Endothelial cell of umbilical vein (primary cell): ENCODE results near the gene LRRC8E. TPM values are rescaled to one million over a fixed set of nuclear protein-coding genes. Genes with fewer than 3 reads are reported as not detected.

Experiments used
- BruUV-seq: library from RNA; stranded (reverse); fragments of 400-500 nt; replicated peaks from 2 replicates; lab custom pipeline; 2021; lab: Mats Ljungman, UMichigan
- CTCF ChIA-PET: fragments of 300-600, 350-600 bp; sonication (Branson Sonifier 250); formaldehyde crosslinking; loops from one replicate; lab custom pipeline; 2021; ENCODE audit warnings: antibody characterized with exemption, inconsistent platforms; lab: Charles Lee
- POLR2A ChIA-PET: fragments of 300-600, 350-600 bp; sonication (Branson Sonifier 250); formaldehyde crosslinking; loops from one replicate; lab custom pipeline; 2021; ENCODE audit warnings: antibody characterized with exemption, inconsistent platforms; lab: Charles Lee
- DNase-seq: peaks from one replicate; pipeline ENCODE4 v3.0.0-alpha.2; 2011; ENCODE audit warnings: low read depth, low spot score
- FAIRE-seq: peaks from 2 replicates; lab custom pipeline; 2011; peaks lifted over from hg19 to GRCh38; lab: Jason Lieb, UNC
- H2AFZ ChIP-seq: 2 replicates; pipeline ENCODE4 v1.6.0; 2012; ENCODE audit warnings: low read depth, low read length, control low read depth, inconsistent platforms
- H3K27ac ChIP-seq: 2 replicates; pipeline ENCODE4 v1.5.1; 2011; ENCODE audit warnings: low read depth, mild to moderate bottlenecking, control low read depth, low read length, moderate library complexity; ENCODE audit not compliant: insufficient read depth
- H3K27me3 ChIP-seq, 2 experiments: 2 replicates each; pipeline versions ENCODE4 v1.6.0 to v1.6.1; 2011; ENCODE audit warnings: low read length in 2 of 2, mixed read lengths in 1 of 2; ENCODE audit not compliant: control insufficient read depth in 2 of 2, insufficient read depth in 2 of 2
- H3K36me3 ChIP-seq, 2 experiments: 2 replicates in 1 of 2; 3 replicates in 1 of 2; pipeline ENCODE4 v1.5.1; 2011; ENCODE audit warnings: low read length in 2 of 2, mild to moderate bottlenecking in 1 of 2, moderate library complexity in 1 of 2; ENCODE audit not compliant: control insufficient read depth in 2 of 2, insufficient read depth in 2 of 2; ENCODE audit errors: extremely low read depth in 1 of 2
- H3K4me1 ChIP-seq: 3 replicates; pipeline ENCODE4 v1.5.1; 2011; ENCODE audit warnings: mild to moderate bottlenecking, low read length; ENCODE audit not compliant: control insufficient read depth, insufficient read depth; ENCODE audit errors: extremely low read depth
- H3K4me2 ChIP-seq: 2 replicates; pipeline ENCODE4 v1.6.1; 2011; ENCODE audit warnings: low read length, control low read depth, mixed read lengths; ENCODE audit not compliant: insufficient read depth
- H3K4me3 ChIP-seq, 3 experiments: fragments of 200-600 bp in 1 of 3; sonication (generic), shearing (Covaris generic) in 1 of 3; replicated peaks in 1 of 3; 2 replicates each; pipeline ENCODE4 v1.5.1; 2011 to 2016; ENCODE audit warnings: control low read depth in 3 of 3, low read length in 3 of 3, mild to moderate bottlenecking in 2 of 3, inconsistent platforms in 1 of 3, low read depth in 1 of 3, moderate library complexity in 1 of 3; ENCODE audit not compliant: insufficient read depth in 1 of 3
- H3K79me2 ChIP-seq: 2 replicates; pipeline ENCODE4 v1.6.0; 2012; ENCODE audit warnings: low read length, inconsistent platforms; ENCODE audit not compliant: control insufficient read depth, insufficient read depth
- H3K9ac ChIP-seq: replicated peaks from 2 replicates; pipeline ENCODE3; 2011; ENCODE audit warnings: low read length, control low read depth; ENCODE audit not compliant: insufficient read depth; ENCODE audit errors: extremely low read depth
- H3K9me1 ChIP-seq: replicated peaks from 3 replicates; pipeline ENCODE4 v1.6.0; 2011; ENCODE audit warnings: mild to moderate bottlenecking, low read length; ENCODE audit not compliant: control insufficient read depth, insufficient read depth; ENCODE audit errors: extremely low read depth
- H3K9me3 ChIP-seq: replicated peaks from 2 replicates; pipeline ENCODE4 v1.5.1; 2012; ENCODE audit warnings: low read length, inconsistent platforms; ENCODE audit not compliant: control insufficient read depth, insufficient read depth
- H4K20me1 ChIP-seq: replicated peaks from 2 replicates; pipeline ENCODE3; 2011; ENCODE audit warnings: mild to moderate bottlenecking, low read length; ENCODE audit not compliant: control insufficient read depth, insufficient read depth; ENCODE audit errors: extremely low read depth
- EZH2 ChIP-seq: IDR thresholded peaks from 2 replicates; pipeline ENCODE4 v1.6.1; 2012; ENCODE audit warnings: borderline replicate concordance, low read depth, mild to moderate bottlenecking, moderate library complexity, low read length, inconsistent platforms; ENCODE audit not compliant: severe bottlenecking
- GATA2 ChIP-seq: IDR thresholded peaks from 2 replicates; pipeline ENCODE4 v1.7.0; 2011; ENCODE audit warnings: low read depth, mild to moderate bottlenecking, moderate library complexity, mixed read lengths, low read length; ENCODE audit not compliant: insufficient read length, insufficient read depth
- MYC ChIP-seq: IDR thresholded peaks from one replicate; pipeline ENCODE4 v1.6.1; 2011; ENCODE audit warnings: mild to moderate bottlenecking, low read depth, low read length
- POLR2A ChIP-seq: IDR thresholded peaks from 2 replicates; pipeline ENCODE4 v1.6.1; 2012; ENCODE audit warnings: low read depth, mild to moderate bottlenecking, control low read depth, low read length
- POLR2AphosphoS5 ChIP-seq: IDR thresholded peaks from 2 replicates; pipeline ENCODE4 v1.6.1; 2012; ENCODE audit warnings: low read depth, mild to moderate bottlenecking, control low read depth, low read length, moderate library complexity; ENCODE audit not compliant: insufficient read depth
- dilution Hi-C: fragments of 300-500 bp; cut with MboI; formaldehyde crosslinking; loops from one replicate; pipeline ENCODE4 v1.15.0; 2019; ENCODE audit warnings: low sequenced_read_pairs; ENCODE audit not compliant: extremely low pct_ligation_motif_present
- intact Hi-C: fragments of 100-400 bp; cut with micrococcal nuclease; formaldehyde crosslinking; loops from one replicate; pipeline ENCODE4 v1.10.0; 2022
- polyA plus RNA-seq, 4 experiments: library from polyadenylated mRNA; depleted of rRNA in 3 of 4; stranded (reverse) in 3 of 4; unstranded in 1 of 4; fragments of >200 nt; gene quantifications; 2 replicates each; pipeline versions ENCODE4 v1.2.1 to v1.2.3, GENCODE V29; 2011 to 2012; ENCODE audit warnings: missing spikeins in 1 of 4
- total RNA-seq: library from RNA; stranded (reverse); gene quantifications from 2 replicates; pipeline ENCODE4 v1.2.3, GENCODE V29; 2021
- TF ChIP-seq, protein P1 (sequence below), 2 donors: IDR thresholded peaks; 1 replicate in 1 of 2; 2 replicates in 1 of 2; pipeline ENCODE4 v1.5.1; 2011; ENCODE audit warnings: low read length in 2 of 2, mild to moderate bottlenecking in 2 of 2, moderate library complexity in 2 of 2, control low read depth in 1 of 2, inconsistent platforms in 1 of 2, low read depth in 1 of 2; ENCODE audit not compliant: insufficient read depth in 1 of 2; ENCODE audit errors: extremely low read depth in 1 of 2
- TF ChIP-seq, protein P2 (sequence below): IDR thresholded peaks from 2 replicates; pipeline ENCODE4 v1.6.1; 2011; ENCODE audit not compliant: insufficient read depth, insufficient read length

Gene LRRC8E
- total and polyA plus RNA-seq, 2 donors (not counting 3 experiments of a cell fraction or from before 2014, with no cell fraction given): 1.1 to 1.6 TPM

DNA sequence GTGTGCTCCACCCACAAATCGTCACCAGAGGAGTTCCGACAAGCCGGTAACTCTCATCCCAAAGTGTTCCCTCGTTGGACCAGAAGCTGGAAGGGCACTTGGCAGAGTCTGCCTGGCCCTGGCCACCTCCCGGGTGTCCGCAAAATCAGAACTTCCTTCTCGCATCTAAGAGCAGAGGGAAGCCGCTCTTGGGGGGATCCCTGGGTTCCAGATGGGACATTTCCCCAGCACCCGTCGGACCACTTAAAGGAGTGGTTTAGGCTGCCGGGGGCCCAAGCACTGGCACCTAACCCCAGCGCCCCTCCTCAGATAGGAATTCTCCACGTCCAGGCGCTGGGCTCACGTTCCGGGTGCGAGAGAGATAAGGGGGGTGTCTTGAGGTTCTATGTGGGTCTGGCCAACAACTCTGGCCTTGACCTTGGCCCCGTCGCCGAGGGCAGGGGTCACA is 14.5 kb downstream of the LRRC8E start:
- H3K27ac ChIP-seq: peak overlapping the region; percentile 16

DNA sequence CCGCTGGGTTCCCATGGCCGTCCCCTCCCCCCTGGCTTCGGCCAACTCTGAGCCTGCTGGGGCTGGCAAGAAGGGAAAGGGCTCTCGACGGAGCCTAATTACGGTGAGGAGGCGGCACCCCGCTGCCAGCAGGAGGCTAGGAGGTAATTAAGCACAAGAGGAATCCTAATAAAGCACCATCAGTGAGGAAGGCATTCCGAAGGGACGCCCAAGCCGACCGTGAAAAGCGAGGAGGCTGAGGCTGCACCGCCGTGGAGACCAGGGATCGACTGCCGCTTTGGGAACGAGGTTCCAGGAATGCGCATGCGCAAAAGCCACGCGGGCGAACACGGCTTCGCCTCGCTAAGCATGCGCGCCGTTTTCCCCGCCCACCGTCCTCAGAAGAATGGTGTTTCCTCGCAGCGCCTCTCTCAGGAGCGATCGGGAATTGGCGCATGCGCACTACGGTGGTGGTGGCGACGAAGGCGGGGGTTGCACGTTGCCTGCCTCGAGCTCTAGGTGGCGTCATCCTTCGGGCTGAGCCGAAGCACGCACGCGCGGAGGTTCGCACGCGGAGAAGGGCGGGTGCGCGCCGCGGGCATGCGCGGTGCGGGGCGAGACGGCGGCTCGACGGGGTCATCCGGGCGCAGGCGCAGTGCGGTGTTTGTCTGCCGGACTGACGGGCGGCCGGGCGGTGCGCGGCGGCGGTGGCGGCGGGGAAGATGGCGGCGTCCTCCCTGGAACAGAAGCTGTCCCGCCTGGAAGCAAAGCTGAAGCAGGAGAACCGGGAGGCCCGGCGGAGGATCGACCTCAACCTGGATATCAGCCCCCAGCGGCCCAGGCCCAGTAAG is 15.1 kb downstream of the LRRC8E start, which contains the start of gene MAP2K7:
Gene MAP2K7, plus strand, starts transcription at position 634 of the 830 bp plus-strand sequence. Its CDS starts 68 bp downstream, at position 702.
- peaks cover 28% of the 10 kb centered on the region for H3K79me2 ChIP-seq
- H3K9ac ChIP-seq: peak within 1 kb of the TSS; percentile 73
- H3K36me3 ChIP-seq: no peaks in the 10 kb centered on the region
- H3K9me3 ChIP-seq: no peaks in the 10 kb centered on the region
- dilution Hi-C loops (no loop called here), intact Hi-C loops (loop anchor here (1.0 kb wide), 4 partner anchors 15 to 50 kb away; partner anchors contain the start of genes LRRC8E and SNAPC2)
- FAIRE-seq: peak; percentile 100
- peak within 1 kb of the TSS; percentile 62 for H2AFZ ChIP-seq
- H4K20me1 ChIP-seq: no peaks in the 10 kb centered on the region
- peak within 1 kb of the TSS; percentile 62 for H3K27ac ChIP-seq
- H3K4me2 ChIP-seq: peak within 1 kb of the TSS; percentile 91
- peak within 1 kb of the TSS; percentile 62 to 93 (median 71) for H3K4me3 ChIP-seq
- H3K27me3 ChIP-seq: no peaks in the 10 kb centered on the region
- TF ChIP-seq GATA2: no peak
- peak; percentile 52 for TF ChIP-seq MYC
- TF ChIP-seq, protein P1, sequence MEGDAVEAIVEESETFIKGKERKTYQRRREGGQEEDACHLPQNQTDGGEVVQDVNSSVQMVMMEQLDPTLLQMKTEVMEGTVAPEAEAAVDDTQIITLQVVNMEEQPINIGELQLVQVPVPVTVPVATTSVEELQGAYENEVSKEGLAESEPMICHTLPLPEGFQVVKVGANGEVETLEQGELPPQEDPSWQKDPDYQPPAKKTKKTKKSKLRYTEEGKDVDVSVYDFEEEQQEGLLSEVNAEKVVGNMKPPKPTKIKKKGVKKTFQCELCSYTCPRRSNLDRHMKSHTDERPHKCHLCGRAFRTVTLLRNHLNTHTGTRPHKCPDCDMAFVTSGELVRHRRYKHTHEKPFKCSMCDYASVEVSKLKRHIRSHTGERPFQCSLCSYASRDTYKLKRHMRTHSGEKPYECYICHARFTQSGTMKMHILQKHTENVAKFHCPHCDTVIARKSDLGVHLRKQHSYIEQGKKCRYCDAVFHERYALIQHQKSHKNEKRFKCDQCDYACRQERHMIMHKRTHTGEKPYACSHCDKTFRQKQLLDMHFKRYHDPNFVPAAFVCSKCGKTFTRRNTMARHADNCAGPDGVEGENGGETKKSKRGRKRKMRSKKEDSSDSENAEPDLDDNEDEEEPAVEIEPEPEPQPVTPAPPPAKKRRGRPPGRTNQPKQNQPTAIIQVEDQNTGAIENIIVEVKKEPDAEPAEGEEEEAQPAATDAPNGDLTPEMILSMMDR (IDR thresholded peaks at IDR 0.05; ENCODE audit: extremely low read depth in 1 of 2, insufficient read depth in 1 of 2, low read depth in 1 of 2, low read length in 2 of 2): peak; percentile 64 to 67
- TF ChIP-seq, protein P2, sequence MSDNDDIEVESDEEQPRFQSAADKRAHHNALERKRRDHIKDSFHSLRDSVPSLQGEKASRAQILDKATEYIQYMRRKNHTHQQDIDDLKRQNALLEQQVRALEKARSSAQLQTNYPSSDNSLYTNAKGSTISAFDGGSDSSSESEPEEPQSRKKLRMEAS: peak; percentile 85
- TF ChIP-seq POLR2AphosphoS5: peak; percentile 88
- peak; percentile 98 for TF ChIP-seq POLR2A
- POLR2A ChIA-PET: interaction anchor here (0.8 to 1.0 kb wide), 3 partner anchors 8 to 17 kb away, joined by 3 to 13 read pairs (median 4); partner anchors contain the start of gene SNAPC2
- peak; percentile 100 for DNase-seq
- H3K4me1 ChIP-seq: peaks cover 16% of the 10 kb centered on the region
- H3K9me1 ChIP-seq: no peaks in the 10 kb centered on the region
- BruUV-seq: no TSS peak
- CTCF ChIA-PET: interaction anchor here (0.6 to 2.2 kb wide), 16 partner anchors 13 to 335 kb away, joined by 3 to 17 read pairs (median 3); partner anchors contain the start of genes SNAPC2, TIMM44 and TRAPPC5

More for the DNA sequence above, 14.5 kb downstream of the LRRC8E start:
- H3K9me1 ChIP-seq: no peaks in the 10 kb centered on the region
- H3K9me3 ChIP-seq: no peaks in the 10 kb centered on the region
- H3K4me3 ChIP-seq: peak overlapping the region; percentile 6 to 48 (median 36)
- peak overlapping the region; percentile 62 for H2AFZ ChIP-seq
- TF ChIP-seq GATA2 (no peak), POLR2A (no peak), EZH2 (no peak)
- TF ChIP-seq, protein P2: no peak
- BruUV-seq: TSS peak; percentile 93
- peaks cover 16% of the 10 kb centered on the region for H3K4me1 ChIP-seq
- H3K36me3 ChIP-seq: no peaks in the 10 kb centered on the region
- dilution Hi-C loops: no loop called here
- H3K4me2 ChIP-seq: peak overlapping the region; percentile 52
- H3K27me3 ChIP-seq: no peaks in the 10 kb centered on the region
- peak overlapping the region; percentile 52 for H3K9ac ChIP-seq
- peaks cover 28% of the 10 kb centered on the region for H3K79me2 ChIP-seq
- ChIA-PET CTCF (interaction anchor here (0.6 to 2.2 kb wide), 14 partner anchors 13 to 334 kb away, joined by 3 to 17 read pairs (median 3); partner anchors contain the start of genes SNAPC2, TIMM44 and TRAPPC5), POLR2A (interaction anchor here (0.9 to 1.0 kb wide), 2 partner anchors 9 to 18 kb away, joined by 3 to 13 read pairs; partner anchors contain the start of gene SNAPC2)
- DNase-seq: no peak
- intact Hi-C loops: loop anchor here (1.0 kb wide), 4 partner anchors 15 to 50 kb away; partner anchors contain the start of genes LRRC8E and SNAPC2
- no peaks in the 10 kb centered on the region for H4K20me1 ChIP-seq
- no peak for FAIRE-seq
